ENCODE measurements around the gene IQCB1. TPM values are rescaled to one million over a fixed set of nuclear protein-coding genes. Genes with fewer than 3 reads are reported as not detected.
"Not testable (repeated sequence)": the region's sequence is repeated elsewhere in the genome, so short reads cannot be mapped to it uniquely, and the experiment has no call there.

The IQCB1 gene, protein sequence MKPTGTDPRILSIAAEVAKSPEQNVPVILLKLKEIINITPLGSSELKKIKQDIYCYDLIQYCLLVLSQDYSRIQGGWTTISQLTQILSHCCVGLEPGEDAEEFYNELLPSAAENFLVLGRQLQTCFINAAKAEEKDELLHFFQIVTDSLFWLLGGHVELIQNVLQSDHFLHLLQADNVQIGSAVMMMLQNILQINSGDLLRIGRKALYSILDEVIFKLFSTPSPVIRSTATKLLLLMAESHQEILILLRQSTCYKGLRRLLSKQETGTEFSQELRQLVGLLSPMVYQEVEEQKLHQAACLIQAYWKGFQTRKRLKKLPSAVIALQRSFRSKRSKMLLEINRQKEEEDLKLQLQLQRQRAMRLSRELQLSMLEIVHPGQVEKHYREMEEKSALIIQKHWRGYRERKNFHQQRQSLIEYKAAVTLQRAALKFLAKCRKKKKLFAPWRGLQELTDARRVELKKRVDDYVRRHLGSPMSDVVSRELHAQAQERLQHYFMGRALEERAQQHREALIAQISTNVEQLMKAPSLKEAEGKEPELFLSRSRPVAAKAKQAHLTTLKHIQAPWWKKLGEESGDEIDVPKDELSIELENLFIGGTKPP
- 26.0 TPM for polyA plus RNA-seq (2012; ENCODE audit: insufficient read depth, insufficient read length)

DNA sequence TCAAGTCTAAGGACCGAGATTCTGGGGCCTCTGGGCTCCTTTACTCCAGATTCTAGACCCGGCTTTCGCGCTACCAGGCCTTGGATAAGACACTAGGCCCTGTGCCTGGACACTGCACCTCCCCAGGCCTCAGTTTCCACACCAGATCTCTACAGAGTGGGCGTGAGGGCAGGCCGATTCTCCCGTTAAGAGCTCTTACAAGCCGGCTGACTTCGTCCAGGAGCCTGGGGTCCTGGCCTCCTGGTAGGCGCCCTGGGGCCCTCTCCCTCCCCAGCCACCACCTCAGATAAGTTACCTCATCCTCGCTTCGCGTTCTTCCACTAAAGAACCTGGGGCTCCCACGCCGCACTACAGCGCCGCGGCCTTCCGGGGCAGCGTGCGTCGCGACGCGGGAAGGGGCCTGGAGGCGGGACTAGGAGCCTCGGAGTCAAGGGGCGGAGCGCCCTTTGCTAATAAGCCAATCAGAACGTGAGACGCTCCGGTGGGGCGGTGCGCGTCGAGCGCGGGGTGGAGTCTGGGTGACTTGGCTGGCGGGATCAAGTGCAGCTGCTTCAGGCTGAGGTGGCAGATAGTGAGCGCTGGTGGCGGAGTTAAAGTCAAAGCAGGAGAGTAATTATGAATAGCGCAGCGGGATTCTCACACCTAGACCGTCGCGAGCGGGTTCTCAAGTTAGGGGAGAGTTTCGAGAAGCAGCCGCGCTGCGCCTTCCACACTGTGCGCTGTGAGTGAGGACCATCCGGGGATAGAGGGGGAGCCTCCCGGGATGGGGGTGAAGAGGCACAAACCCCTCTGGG lies at the start of gene IQCB1, which contains the start of gene EAF2:
IQCB1 (minus strand) TSS at position 390 of the 794 bp plus-strand sequence. CDS start 6,100 bp downstream, outside the sequence.
EAF2 (plus strand) TSS at position 539 of the 794 bp plus-strand sequence; CDS start at position 616, 77 bp downstream.
- DNase-seq (ENCODE audit: low read depth, low spot score) = peak; percentile 95
- H3K4me3 ChIP-seq (ENCODE audit: low read length) = peak within 1 kb of the TSS; percentile 89

DNA sequence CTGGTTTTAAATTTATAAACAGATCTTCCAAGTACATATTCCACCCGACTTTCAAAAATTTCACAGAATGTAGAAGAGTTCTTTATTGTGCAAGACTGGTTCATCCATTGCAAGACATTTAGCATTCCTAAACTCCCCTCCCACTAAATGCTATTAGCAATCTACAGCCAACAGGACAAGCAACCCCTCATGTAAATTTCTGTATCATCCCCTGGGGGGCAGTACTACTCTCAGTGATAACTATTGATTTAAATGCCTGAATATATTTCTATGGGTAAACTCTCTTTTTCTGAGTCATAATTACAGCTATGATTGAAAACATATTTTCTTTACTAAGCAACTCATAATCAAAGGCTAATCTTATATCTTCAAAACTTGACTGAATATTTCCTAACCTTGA lies 48.6 kb upstream of the IQCB1 start:
- H3K4me3 ChIP-seq (ENCODE audit: low read length) = no peak overlapping the region
- DNase-seq (ENCODE audit: low read depth, low spot score) = peak; percentile 33

GRCh38 chr3:121878411-121878810 lies 43.6 kb upstream of the IQCB1 start:
- no peak overlapping the region for H3K4me3 ChIP-seq (ENCODE audit: low read length)
- DNase-seq (ENCODE audit: low read depth, low spot score) = no peak

- DNase-seq (ENCODE audit: low read depth, low spot score) = no peak
- no peak overlapping the region for H3K4me3 ChIP-seq (ENCODE audit: low read length)
Measured at GRCh38 chr3:121871430-121871829, 36.6 kb upstream of the IQCB1 start.

DNA sequence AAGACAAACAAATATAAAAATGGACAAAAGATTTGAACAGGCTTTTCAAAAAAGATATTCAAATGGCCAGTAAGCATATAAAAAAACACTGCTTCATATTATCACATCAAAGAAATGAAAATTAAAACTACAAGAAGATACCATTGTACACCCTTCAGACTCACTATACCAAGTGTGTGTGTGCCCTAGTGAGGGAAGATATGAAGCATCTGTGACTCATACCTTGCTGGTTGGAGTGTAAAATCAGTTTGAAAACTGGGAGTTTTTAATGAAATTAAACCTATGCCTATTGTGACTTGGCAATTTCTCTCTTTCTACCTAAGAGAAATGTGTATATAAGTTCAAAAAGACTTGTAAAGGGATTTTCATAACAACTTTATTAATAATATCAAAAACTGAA lies 35.9 kb upstream of the IQCB1 start:
- DNase-seq (ENCODE audit: low read depth, low spot score) = no peak
- H3K4me3 ChIP-seq (ENCODE audit: low read length) = no peak overlapping the region

DNA sequence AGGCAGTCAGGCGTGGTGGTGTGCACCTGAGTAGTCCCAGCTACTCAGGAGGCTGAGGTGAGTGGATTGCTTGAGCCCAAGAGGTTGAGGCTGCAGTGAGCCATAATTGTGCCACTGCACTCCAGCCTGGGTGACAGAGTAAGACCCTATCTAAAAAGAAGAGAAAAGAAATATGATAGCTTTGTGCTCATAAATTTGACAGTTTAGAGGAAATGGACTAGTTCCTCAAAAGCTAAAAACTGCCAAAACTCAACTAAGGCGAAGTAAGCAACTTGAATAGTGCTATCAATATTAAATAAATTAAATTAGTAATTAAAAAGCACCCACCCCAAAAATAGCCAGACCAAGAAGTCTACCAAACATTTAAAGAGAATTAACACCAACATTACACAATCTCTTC lies 34.9 kb upstream of the IQCB1 start:
- H3K4me3 ChIP-seq (ENCODE audit: low read length) = no peak overlapping the region
- DNase-seq (ENCODE audit: low read depth, low spot score) = no peak

- DNase-seq (ENCODE audit: low read depth, low spot score) = no peak
- H3K4me3 ChIP-seq (ENCODE audit: low read length) = no peak overlapping the region
Measured at GRCh38 chr3:121863801-121864200, 28.9 kb upstream of the IQCB1 start.

GRCh38 chr3:121863247-121863646 lies 28.4 kb upstream of the IQCB1 start:
- not testable (repeated sequence) for DNase-seq (ENCODE audit: low read depth, low spot score); H3K4me3 ChIP-seq (ENCODE audit: low read length)

- H3K4me3 ChIP-seq (ENCODE audit: low read length); DNase-seq (ENCODE audit: low read depth, low spot score): not testable (repeated sequence)
Measured at GRCh38 chr3:121857778-121858177, 22.9 kb upstream of the IQCB1 start.

DNA sequence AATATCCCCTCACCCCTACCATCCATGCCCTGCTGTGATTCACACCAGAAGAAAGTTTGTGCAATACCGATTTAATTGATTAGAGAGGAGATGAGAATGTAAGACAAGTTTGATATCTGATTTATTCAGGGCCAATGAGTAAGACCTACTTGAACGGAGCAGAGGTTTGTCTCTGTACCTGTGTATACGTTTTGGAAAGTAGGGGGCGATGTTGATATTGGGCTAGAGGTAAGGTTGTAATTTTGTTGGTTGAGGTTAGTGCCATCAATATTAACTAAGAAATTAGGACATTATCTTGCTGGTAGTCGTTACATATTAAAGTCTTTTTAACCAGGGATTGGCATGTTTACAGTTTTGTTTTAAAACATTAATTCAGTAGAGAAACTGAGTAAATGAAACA lies 20.7 kb upstream of the IQCB1 start:
- H3K4me3 ChIP-seq (ENCODE audit: low read length) = no peak overlapping the region
- DNase-seq (ENCODE audit: low read depth, low spot score) = peak; percentile 32

GRCh38 chr3:121852256-121852655 lies 17.4 kb upstream of the IQCB1 start:
- no peak for DNase-seq (ENCODE audit: low read depth, low spot score)
- H3K4me3 ChIP-seq (ENCODE audit: low read length) = no peak overlapping the region

- no peak overlapping the region for H3K4me3 ChIP-seq (ENCODE audit: low read length)
- no peak for DNase-seq (ENCODE audit: low read depth, low spot score)
Measured at GRCh38 chr3:121844892-121845291, 10.0 kb upstream of the IQCB1 start.

DNA sequence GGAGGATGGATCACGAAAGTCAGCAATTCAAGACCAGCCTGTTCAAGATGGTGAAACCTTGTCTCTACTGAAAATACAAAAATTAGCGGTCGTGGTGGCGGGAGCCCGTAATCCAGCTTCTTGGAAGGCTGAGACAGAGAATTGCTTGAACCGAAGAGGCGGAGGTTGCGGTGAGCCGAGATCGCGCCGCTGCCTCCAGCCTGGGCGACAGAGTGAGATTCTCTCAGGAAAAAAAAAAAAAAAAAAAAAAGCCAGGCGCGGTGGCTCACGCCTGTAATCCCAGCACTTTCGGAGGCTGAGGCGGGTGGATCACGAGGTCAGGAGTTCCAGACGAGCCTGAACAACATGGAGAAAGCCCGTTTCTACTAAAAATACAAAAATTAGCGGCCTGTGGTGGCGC lies 5.1 kb upstream of the IQCB1 start:
- no peak for DNase-seq (ENCODE audit: low read depth, low spot score)
- no peak overlapping the region for H3K4me3 ChIP-seq (ENCODE audit: low read length)

DNA sequence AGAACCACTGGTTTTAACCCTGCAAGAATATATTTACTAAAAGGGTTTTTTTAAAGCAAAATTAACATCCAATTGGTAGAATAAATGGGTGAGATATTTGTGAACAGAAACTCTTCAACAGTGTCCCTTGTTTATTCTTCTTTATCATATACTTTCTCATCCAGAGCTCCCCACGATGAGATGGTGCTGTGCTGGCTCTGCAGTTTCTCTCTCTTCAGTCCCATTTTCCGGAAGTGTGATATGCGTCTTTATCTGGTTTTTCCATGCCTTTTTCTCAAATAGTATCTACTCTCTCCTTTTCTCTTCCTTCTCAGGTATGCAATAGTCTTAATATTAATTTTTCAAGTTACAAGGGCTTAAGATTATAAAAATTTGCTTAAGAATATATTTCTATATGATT lies 1.6 kb upstream of the IQCB1 start:
- H3K4me3 ChIP-seq (ENCODE audit: low read length) = no peak overlapping the region
- DNase-seq (ENCODE audit: low read depth, low spot score) = no peak

- no peak overlapping the region; the same call in 1 of the 2 replicates for H3K4me3 ChIP-seq (ENCODE audit: low read length)
- DNase-seq (ENCODE audit: low read depth, low spot score) = no peak
Measured at GRCh38 chr3:121836064-121836463, 1.2 kb upstream of the IQCB1 start.

GRCh38 chr3:121835465-121835801 lies 573 bp upstream of the IQCB1 start:
- no peak for DNase-seq (ENCODE audit: low read depth, low spot score)

DNA sequence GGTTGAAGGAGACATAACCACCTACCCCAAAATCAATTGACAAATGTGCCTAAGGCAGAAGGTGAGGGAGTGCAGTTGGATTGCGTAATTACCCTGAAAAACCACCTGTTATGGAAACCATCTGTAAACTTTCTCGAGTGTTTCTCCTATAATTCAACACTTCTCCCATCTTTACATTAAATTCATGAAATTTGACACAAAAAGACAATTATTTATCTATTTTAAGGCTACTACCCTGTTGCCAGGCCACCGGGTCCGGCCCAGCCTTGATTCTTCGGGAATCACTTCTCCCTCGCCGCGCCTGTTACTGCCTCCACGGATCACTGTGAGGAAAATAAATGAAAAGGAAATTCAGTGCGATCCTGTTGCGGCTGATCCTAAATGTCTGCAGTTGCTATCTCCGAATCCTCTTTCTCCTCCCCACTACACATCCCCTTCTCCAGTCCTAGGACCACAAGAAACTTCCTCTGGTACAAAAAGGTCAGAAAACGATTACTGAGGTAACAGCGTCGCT lies 646 bp downstream of the IQCB1 start:
- no peak for DNase-seq (ENCODE audit: low read depth, low spot score)
- H3K4me3 ChIP-seq (ENCODE audit: low read length) = peak overlapping the region; percentile 89

More at GRCh38 chr3:121835465-121835801, 573 bp upstream of the IQCB1 start:
- H3K4me3 ChIP-seq (ENCODE audit: low read length) = peak overlapping the region; percentile 89

DNA sequence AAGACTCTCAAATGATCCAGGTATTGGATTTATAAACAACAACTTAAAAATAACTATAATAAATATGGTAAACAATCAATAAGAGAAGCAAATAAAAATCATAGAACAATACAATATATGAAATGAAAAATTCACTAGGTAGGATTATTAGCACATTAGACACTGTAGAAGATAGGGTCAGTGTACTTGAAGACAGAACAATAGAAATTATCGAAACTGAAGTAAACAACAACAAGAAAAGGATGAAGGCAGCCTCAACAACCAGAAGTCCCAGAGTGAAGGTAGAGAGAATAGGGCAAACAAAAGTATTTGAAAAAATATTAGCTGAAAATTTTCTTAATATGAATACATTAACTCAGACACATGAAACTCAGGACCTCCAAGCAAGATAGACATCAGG lies 11.9 kb downstream of the IQCB1 start:
- no peak overlapping the region for H3K4me3 ChIP-seq (ENCODE audit: low read length)
- DNase-seq (ENCODE audit: low read depth, low spot score) = no peak

GRCh38 chr3:121821421-121822199 lies 13.2 kb downstream of the IQCB1 start:
- no peak overlapping the region for H3K4me3 ChIP-seq (ENCODE audit: low read length)
- DNase-seq (ENCODE audit: low read depth, low spot score) = no peak
